Mesenchymal stem cell (in vitro differentiated cells and primary cell): ENCODE measurements around the gene OPHN1.

Experiments used
- DNase-seq: peaks from one replicate; pipeline ENCODE4 v3.0.0-alpha.2; 2013
- H2AFZ ChIP-seq: one replicate; pipeline ENCODE4 v1.6.1; 2013; ENCODE audit warnings: low read depth, mild to moderate bottlenecking, control low read depth, inconsistent platforms, low read length, moderate library complexity
- H2AK5ac ChIP-seq: 2 replicates; pipeline ENCODE4 v1.6.1; 2013; ENCODE audit warnings: low read length, moderate library complexity, mild to moderate bottlenecking, inconsistent platforms; ENCODE audit not compliant: severe bottlenecking
- H2BK120ac ChIP-seq: one replicate; pipeline ENCODE4 v1.6.1; 2013; ENCODE audit warnings: low read depth, mild to moderate bottlenecking, inconsistent platforms, low read length, moderate library complexity
- H2BK12ac ChIP-seq, 2 experiments: one replicate each; pipeline ENCODE4 v1.6.1; 2013; ENCODE audit warnings: inconsistent platforms in 2 of 2, low read length in 2 of 2, mild to moderate bottlenecking in 2 of 2, moderate library complexity in 2 of 2, control low read depth in 1 of 2
- H2BK15ac ChIP-seq: one replicate; pipeline ENCODE4 v1.6.1; 2013; ENCODE audit warnings: mild to moderate bottlenecking, low read depth, inconsistent platforms; ENCODE audit not compliant: poor library complexity, severe bottlenecking
- H2BK5ac ChIP-seq: 2 replicates; pipeline ENCODE4 v1.6.1; 2013; ENCODE audit warnings: low read depth, mild to moderate bottlenecking, low read length, control low read depth, inconsistent platforms; ENCODE audit not compliant: poor library complexity, severe bottlenecking
- H3K14ac ChIP-seq, 2 experiments: one replicate each; pipeline ENCODE4 v1.6.1; 2013; ENCODE audit warnings: inconsistent platforms in 2 of 2, low read length in 2 of 2, control low read depth in 1 of 2, mild to moderate bottlenecking in 1 of 2, moderate library complexity in 1 of 2
- H3K18ac ChIP-seq, 2 experiments: one replicate each; pipeline ENCODE4 v1.6.1; 2013; ENCODE audit warnings: inconsistent platforms in 2 of 2, low read length in 2 of 2, control low read depth in 1 of 2, low read depth in 1 of 2, mild to moderate bottlenecking in 1 of 2
- H3K23ac ChIP-seq, 2 experiments: one replicate each; pipeline ENCODE4 v1.6.1; 2013; ENCODE audit warnings: inconsistent platforms in 2 of 2, low read length in 2 of 2, mild to moderate bottlenecking in 2 of 2, moderate library complexity in 2 of 2, control low read depth in 1 of 2
- H3K27ac ChIP-seq: 2 replicates; pipeline ENCODE4 v1.5.1; 2013; ENCODE audit warnings: mild to moderate bottlenecking, moderate library complexity, low read length, control low read depth, inconsistent platforms; ENCODE audit not compliant: poor library complexity, severe bottlenecking
- H3K27me3 ChIP-seq, 2 experiments: 2 replicates each; pipeline versions ENCODE4 v1.6.1 to v1.7.0; 2013; ENCODE audit warnings: low read length in 2 of 2, mild to moderate bottlenecking in 2 of 2, moderate library complexity in 2 of 2, control low read depth in 1 of 2, inconsistent platforms in 1 of 2; ENCODE audit not compliant: control insufficient read depth in 1 of 2, insufficient read depth in 1 of 2
- H3K36me3 ChIP-seq, 2 experiments: 2 replicates each; pipeline versions ENCODE4 v1.6.1 to v1.7.0; 2013; ENCODE audit warnings: low read length in 2 of 2, control low read depth in 1 of 2, inconsistent platforms in 1 of 2, low read depth in 1 of 2, mild to moderate bottlenecking in 1 of 2; ENCODE audit not compliant: insufficient read depth in 2 of 2, control insufficient read depth in 1 of 2
- H3K4ac ChIP-seq, 2 experiments: one replicate each; pipeline ENCODE4 v1.6.1; 2013; ENCODE audit warnings: inconsistent platforms in 2 of 2, low read length in 2 of 2, mild to moderate bottlenecking in 2 of 2, moderate library complexity in 2 of 2, control low read depth in 1 of 2, low read depth in 1 of 2
- H3K4me1 ChIP-seq: 2 replicates; pipeline ENCODE4 v1.6.1; 2013; ENCODE audit warnings: low read depth, low read length, control low read depth; ENCODE audit not compliant: control insufficient read depth, insufficient read depth
- H3K4me2 ChIP-seq: 2 replicates; pipeline ENCODE4 v1.6.1; 2013; ENCODE audit warnings: low read length, mild to moderate bottlenecking, inconsistent platforms; ENCODE audit not compliant: poor library complexity, severe bottlenecking
- H3K4me3 ChIP-seq, 2 experiments: 2 replicates each; pipeline versions ENCODE4 v1.5.1 to v1.7.0; 2013; ENCODE audit warnings: low read length in 2 of 2, mild to moderate bottlenecking in 2 of 2, control low read depth in 1 of 2, low read depth in 1 of 2; ENCODE audit not compliant: insufficient read depth in 1 of 2
- H3K79me1 ChIP-seq: replicated peaks from 2 replicates; pipeline ENCODE4 v1.6.1; 2013; ENCODE audit warnings: mild to moderate bottlenecking, control low read depth, low read length, inconsistent platforms; ENCODE audit not compliant: poor library complexity, severe bottlenecking
- H3K9ac ChIP-seq: 2 replicates; pipeline ENCODE4 v1.7.0; 2013; ENCODE audit warnings: mild to moderate bottlenecking, low read length, moderate library complexity
- H3K9me3 ChIP-seq: 2 replicates; pipeline ENCODE4 v1.7.0; 2013; ENCODE audit warnings: mild to moderate bottlenecking, low read length; ENCODE audit not compliant: control insufficient read depth
- H4K8ac ChIP-seq: one replicate; pipeline ENCODE4 v1.6.1; 2013; ENCODE audit warnings: inconsistent platforms, mild to moderate bottlenecking, low read length, moderate library complexity
- H4K91ac ChIP-seq: one replicate; pipeline ENCODE4 v1.6.1; 2013; ENCODE audit warnings: mild to moderate bottlenecking, low read length, inconsistent platforms
- WGBS: methylation state at CpG from one replicate; pipeline ENCODE4 v1.1.7; 2013; ENCODE audit warnings: mixed read lengths; 5-methylcytosine and 5-hydroxymethylcytosine counted together

OPHN1 gene

DNA sequence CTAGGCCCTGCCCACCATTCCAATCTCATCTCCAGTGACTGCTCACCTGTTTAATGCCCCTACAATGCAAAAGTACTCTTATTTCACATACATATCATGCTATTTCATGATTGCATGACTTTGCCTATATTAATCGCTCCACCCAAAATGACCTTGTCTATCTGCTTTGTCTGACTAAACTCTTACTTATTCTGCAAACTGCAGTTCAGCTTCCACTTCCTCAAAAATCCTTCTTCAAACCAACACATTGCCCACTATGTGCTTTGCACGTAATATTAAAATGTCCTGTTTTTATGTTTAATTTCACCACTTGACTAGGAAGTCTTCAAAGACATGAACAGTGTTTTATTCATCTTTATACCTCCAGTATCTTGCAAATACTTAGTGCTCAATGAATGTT is 229.6 kb downstream of the OPHN1 start:
- H3K4me3 ChIP-seq = no peak overlapping the region
- no peak overlapping the region for H3K18ac ChIP-seq
- H3K79me1 ChIP-seq = no peaks in the 10 kb centered on the region
- no peak overlapping the region for H3K4ac ChIP-seq
- no peak overlapping the region for H3K4me2 ChIP-seq
- H3K9me3 ChIP-seq = no peaks in the 10 kb centered on the region
- no peak overlapping the region for H3K27ac ChIP-seq
- no peak overlapping the region for H3K14ac ChIP-seq
- 100% methylated on average over 2 of the region's 2 CpGs for WGBS
- no peak overlapping the region for H2BK120ac ChIP-seq
- no peak overlapping the region for H2BK5ac ChIP-seq
- H2AFZ ChIP-seq = no peak overlapping the region
- H3K27me3 ChIP-seq = peaks cover 0 to 25% of the 10 kb centered on the region in 2 experiments
- no peak overlapping the region for H2BK12ac ChIP-seq
- H3K9ac ChIP-seq = no peak overlapping the region
- no peak overlapping the region for H2BK15ac ChIP-seq
- no peak overlapping the region for H3K23ac ChIP-seq
- no peaks in the 10 kb centered on the region for H3K4me1 ChIP-seq
- H4K8ac ChIP-seq = no peak overlapping the region
- DNase-seq = no peak
- no peak overlapping the region for H4K91ac ChIP-seq
- no peak overlapping the region for H2AK5ac ChIP-seq
- peaks cover 0 to 4% of the 10 kb centered on the region in 2 experiments for H3K36me3 ChIP-seq

DNA sequence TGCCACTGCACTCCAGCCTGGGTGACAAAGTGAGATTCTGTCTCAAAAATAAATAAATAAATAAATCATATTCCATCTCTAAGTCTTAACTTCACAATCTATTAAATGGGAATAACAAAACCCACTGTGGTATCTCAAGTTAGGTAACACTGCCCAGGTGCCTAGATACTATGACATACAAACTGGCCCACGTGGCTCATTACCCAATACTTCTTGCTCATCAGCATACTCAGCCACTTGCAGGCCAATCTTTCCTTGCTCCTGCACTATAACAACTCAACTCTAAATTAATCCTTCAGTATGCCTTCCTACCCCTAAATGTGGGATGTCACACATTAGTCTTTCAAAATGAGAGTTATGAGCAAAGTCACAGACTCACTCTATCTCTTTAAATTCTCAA is 230.1 kb downstream of the OPHN1 start:
- peaks cover 0 to 25% of the 10 kb centered on the region in 2 experiments for H3K27me3 ChIP-seq
- no peaks in the 10 kb centered on the region for H3K79me1 ChIP-seq
- no peak overlapping the region for H4K91ac ChIP-seq
- no peak overlapping the region for H3K14ac ChIP-seq
- 100% methylated on average over 1 of the region's 1 CpG for WGBS
- H2BK15ac ChIP-seq = no peak overlapping the region
- H3K4ac ChIP-seq = no peak overlapping the region
- no peaks in the 10 kb centered on the region for H3K9me3 ChIP-seq
- H3K9ac ChIP-seq = no peak overlapping the region
- H3K27ac ChIP-seq = no peak overlapping the region
- no peak overlapping the region for H3K23ac ChIP-seq
- DNase-seq = no peak
- H3K36me3 ChIP-seq = peaks cover 0 to 4% of the 10 kb centered on the region in 2 experiments
- H2BK12ac ChIP-seq = no peak overlapping the region
- no peak overlapping the region for H2AK5ac ChIP-seq
- H4K8ac ChIP-seq = no peak overlapping the region
- H3K4me1 ChIP-seq = no peaks in the 10 kb centered on the region
- no peak overlapping the region for H3K4me3 ChIP-seq
- H2BK120ac ChIP-seq = no peak overlapping the region
- H3K18ac ChIP-seq = no peak overlapping the region
- H2AFZ ChIP-seq = no peak overlapping the region
- no peak overlapping the region for H2BK5ac ChIP-seq
- H3K4me2 ChIP-seq = no peak overlapping the region

DNA sequence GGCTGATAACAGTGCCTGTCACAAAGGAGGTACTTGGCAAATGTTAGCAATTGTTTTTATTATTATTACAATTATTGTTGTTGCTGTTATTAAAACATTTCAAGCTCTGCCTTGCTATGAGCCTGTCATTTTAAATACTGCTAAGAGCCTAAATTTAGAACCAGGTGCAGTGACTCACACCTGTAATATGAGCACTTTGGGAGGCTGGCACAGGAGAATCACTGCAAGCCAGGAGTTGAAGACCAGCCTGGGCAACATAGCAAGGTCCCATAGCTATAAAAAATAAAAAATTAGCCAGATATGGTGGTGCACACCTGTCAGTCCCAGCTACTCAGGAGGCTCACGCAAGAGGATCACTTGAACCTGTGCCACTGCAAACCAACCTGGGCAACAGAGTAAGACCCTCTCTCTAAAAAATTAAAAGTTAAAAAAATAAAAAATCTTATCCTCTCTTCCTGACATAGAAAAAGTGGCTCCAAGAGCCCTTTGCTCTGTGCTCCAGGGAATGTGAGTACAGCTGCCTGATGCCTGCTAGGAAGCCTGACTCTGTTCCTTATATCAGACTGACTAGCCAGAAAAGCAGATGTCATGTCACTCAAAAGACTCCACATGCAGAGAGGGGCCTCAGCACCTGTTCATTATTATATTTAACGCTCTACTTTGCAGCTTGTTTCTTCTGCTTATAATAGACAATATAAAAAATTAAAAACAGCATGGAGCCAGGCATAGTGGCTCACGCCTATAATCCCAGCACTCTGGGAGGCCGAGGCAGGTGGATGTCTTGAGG is 234.0 kb downstream of the OPHN1 start:
- no peak overlapping the region for H3K14ac ChIP-seq
- H3K36me3 ChIP-seq = peaks cover 4% of the 10 kb centered on the region in 2 experiments
- H3K9me3 ChIP-seq = no peaks in the 10 kb centered on the region
- no peaks in the 10 kb centered on the region for H3K4me1 ChIP-seq
- no peak overlapping the region for H4K91ac ChIP-seq
- no peak overlapping the region for H2AFZ ChIP-seq
- no peak overlapping the region for H3K4ac ChIP-seq
- WGBS = 100% methylated on average over 3 of the region's 4 CpGs
- H2BK12ac ChIP-seq = no peak overlapping the region
- H3K27me3 ChIP-seq = peaks cover 0 to 28% of the 10 kb centered on the region in 2 experiments
- no peak overlapping the region for H4K8ac ChIP-seq
- no peak overlapping the region for H2AK5ac ChIP-seq
- no peak overlapping the region for H2BK120ac ChIP-seq
- H3K27ac ChIP-seq = no peak overlapping the region
- no peak overlapping the region for H3K18ac ChIP-seq
- no peak overlapping the region for H3K9ac ChIP-seq
- no peak overlapping the region for H2BK15ac ChIP-seq
- no peak overlapping the region for H2BK5ac ChIP-seq
- no peak overlapping the region for H3K4me3 ChIP-seq
- no peak overlapping the region for H3K23ac ChIP-seq
- DNase-seq = no peak
- no peaks in the 10 kb centered on the region for H3K79me1 ChIP-seq
- no peak overlapping the region for H3K4me2 ChIP-seq

- no peak overlapping the region for H4K91ac ChIP-seq
- H2BK12ac ChIP-seq = no peak overlapping the region
- WGBS = 47% methylated on average over 3 of the region's 5 CpGs
- H2BK15ac ChIP-seq = no peak overlapping the region
- no peak overlapping the region for H3K14ac ChIP-seq
- H2BK5ac ChIP-seq = no peak overlapping the region
- H2AFZ ChIP-seq = no peak overlapping the region
- H3K27me3 ChIP-seq = peaks cover 0 to 33% of the 10 kb centered on the region in 2 experiments
- H3K4me2 ChIP-seq = no peak overlapping the region
- H2AK5ac ChIP-seq = no peak overlapping the region
- H3K27ac ChIP-seq = no peak overlapping the region
- no peak overlapping the region for H2BK120ac ChIP-seq
- H3K9me3 ChIP-seq = no peaks in the 10 kb centered on the region
- no peak overlapping the region for H4K8ac ChIP-seq
- H3K4me1 ChIP-seq = no peaks in the 10 kb centered on the region
- H3K9ac ChIP-seq = no peak overlapping the region
- DNase-seq = peak; percentile 49
- H3K23ac ChIP-seq = no peak overlapping the region
- peaks cover 4% of the 10 kb centered on the region in 2 experiments for H3K36me3 ChIP-seq
- no peak overlapping the region for H3K4me3 ChIP-seq
- no peak overlapping the region for H3K4ac ChIP-seq
- no peaks in the 10 kb centered on the region for H3K79me1 ChIP-seq
- no peak overlapping the region for H3K18ac ChIP-seq
Observed at GRCh38 chrX:68196939-68197791, 236.1 kb downstream of the OPHN1 start.
